ENCODE measurements around the gene C12orf42. TPM values are rescaled to one million over a fixed set of nuclear protein-coding genes. Genes with fewer than 3 reads are reported as not detected.

Gene C12orf42
- polyA plus RNA-seq (ENCODE audit: insufficient read length in 4 of 4), result under 1 TPM in 1 of 4 donors, not detected in 3; 0.48 TPM

GRCh38 chr12:103495469-103496456 is at the start of gene C12orf42:
C12orf42 (minus strand) TSS chr12:103495968; CDS start chr12:103478426, 17,542 bp downstream.
- peak in 1 of 4 donors; percentile 24 for DNase-seq (ENCODE audit: low read depth in 4 of 4, low spot score in 3 of 4)

GRCh38 chr12:103542078-103542477 is 46.3 kb upstream of the C12orf42 start:
- no peak for DNase-seq (ENCODE audit: low read depth in 4 of 4, low spot score in 3 of 4)

- DNase-seq (ENCODE audit: low read depth in 4 of 4, low spot score in 3 of 4), result no peak
These were observed 44.6 kb upstream of the C12orf42 start for GRCh38 chr12:103540319-103540718.

- no peak for DNase-seq (ENCODE audit: low read depth in 4 of 4, low spot score in 3 of 4)
These were observed 42.6 kb upstream of the C12orf42 start for GRCh38 chr12:103538397-103538796.

- no peak for DNase-seq (ENCODE audit: low read depth in 4 of 4, low spot score in 3 of 4)
These were observed 34.7 kb upstream of the C12orf42 start for GRCh38 chr12:103530307-103531066.

GRCh38 chr12:103529306-103529705 is 33.5 kb upstream of the C12orf42 start:
- peak in 3 of 4 donors; percentile 14 to 30 (median 22) for DNase-seq (ENCODE audit: low read depth in 4 of 4, low spot score in 3 of 4)

GRCh38 chr12:103524238-103524875 is 28.6 kb upstream of the C12orf42 start:
- no peak for DNase-seq (ENCODE audit: low read depth in 4 of 4, low spot score in 3 of 4)

- DNase-seq (ENCODE audit: low read depth in 4 of 4, low spot score in 3 of 4), result no peak
These were observed 28.0 kb upstream of the C12orf42 start for GRCh38 chr12:103523771-103524170.

GRCh38 chr12:103520686-103521215 is 25.0 kb upstream of the C12orf42 start:
- no peak for DNase-seq (ENCODE audit: low read depth in 4 of 4, low spot score in 3 of 4)

GRCh38 chr12:103519632-103520031 is 23.9 kb upstream of the C12orf42 start:
- DNase-seq (ENCODE audit: low read depth in 4 of 4, low spot score in 3 of 4), result no peak

GRCh38 chr12:103518899-103519298 is 23.1 kb upstream of the C12orf42 start:
- no peak for DNase-seq (ENCODE audit: low read depth in 4 of 4, low spot score in 3 of 4)

- no peak for DNase-seq (ENCODE audit: low read depth in 4 of 4, low spot score in 3 of 4)
These were observed 21.4 kb upstream of the C12orf42 start for GRCh38 chr12:103517161-103517560.

- no peak for DNase-seq (ENCODE audit: low read depth in 4 of 4, low spot score in 3 of 4)
These were observed 19.6 kb upstream of the C12orf42 start for GRCh38 chr12:103515341-103515740.

- no peak for DNase-seq (ENCODE audit: low read depth in 4 of 4, low spot score in 3 of 4)
These were observed 18.1 kb upstream of the C12orf42 start for GRCh38 chr12:103513875-103514274.

- no peak for DNase-seq (ENCODE audit: low read depth in 4 of 4, low spot score in 3 of 4)
These were observed 9.8 kb upstream of the C12orf42 start for GRCh38 chr12:103505371-103506236.

GRCh38 chr12:103504606-103505005 is 8.8 kb upstream of the C12orf42 start:
- no peak for DNase-seq (ENCODE audit: low read depth in 4 of 4, low spot score in 3 of 4)

GRCh38 chr12:103503546-103504480 is 8.0 kb upstream of the C12orf42 start:
- no peak for DNase-seq (ENCODE audit: low read depth in 4 of 4, low spot score in 3 of 4)

- no peak for DNase-seq (ENCODE audit: low read depth in 4 of 4, low spot score in 3 of 4)
These were observed 5.7 kb upstream of the C12orf42 start for GRCh38 chr12:103501447-103501846.
